ENCODE data around the gene PJA1. TPM values are rescaled to one million over a fixed set of nuclear protein-coding genes. Genes with fewer than 3 reads are reported as not detected.

The PJA1 gene
- total and polyA plus RNA-seq, 9 donors: 76.2 to 90.8 (median 82.1) TPM

DNA sequence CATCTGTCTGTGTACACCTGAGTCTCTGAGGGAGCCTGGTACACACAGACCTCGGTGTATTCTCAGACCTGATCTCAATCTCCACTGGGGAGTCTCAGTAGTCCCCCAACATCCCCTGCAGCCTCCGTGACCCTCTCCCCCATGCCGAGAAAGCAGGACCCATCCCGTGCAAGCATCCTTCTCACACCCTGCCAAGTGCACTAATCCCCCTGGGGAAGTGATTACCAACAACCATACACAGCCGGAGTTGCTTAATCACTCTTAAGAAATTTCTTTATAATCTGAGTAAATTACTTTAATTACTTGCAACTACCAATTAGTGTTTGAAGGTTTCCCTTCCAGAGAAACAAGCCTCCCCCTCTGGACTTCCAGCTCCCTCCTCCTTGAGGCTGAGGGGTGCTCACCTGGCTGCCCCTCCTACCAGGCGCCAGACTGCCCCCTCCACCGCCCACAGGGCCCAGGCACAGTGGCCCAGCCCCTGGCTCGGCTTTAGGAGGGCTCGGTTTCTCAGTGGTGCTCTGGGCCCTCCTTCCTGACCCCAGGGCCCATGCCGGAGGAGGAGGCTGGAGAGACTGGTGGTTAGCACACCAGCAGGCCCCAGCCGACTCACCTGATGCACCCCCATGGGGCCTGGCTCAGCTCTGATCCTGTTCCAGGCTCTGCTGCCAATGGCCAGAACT lies 43.8 kb downstream of the PJA1 start:
- H3K27me3 ChIP-seq (ENCODE audit: control insufficient read depth, insufficient read depth, low read length): peaks cover 47% of the 10 kb centered on the region
- peaks cover 14% of the 10 kb centered on the region for H3K4me1 ChIP-seq (ENCODE audit: control insufficient read depth, insufficient read depth, low read length)
- H3K27ac ChIP-seq (ENCODE audit: low read length): no peak overlapping the region
- no peak for DNase-seq
- 70% methylated on average over 8 of the region's 11 CpGs for WGBS (ENCODE audit: insufficient coverage)
- H3K4me3 ChIP-seq (ENCODE audit: low read length): no peak overlapping the region
- H3K9me3 ChIP-seq (replicated peaks; ENCODE audit: control insufficient read depth, low read depth, low read length): no peaks in the 10 kb centered on the region
- H3K36me3 ChIP-seq (ENCODE audit: control insufficient read depth, insufficient read depth, low read length): no peaks in the 10 kb centered on the region

DNA sequence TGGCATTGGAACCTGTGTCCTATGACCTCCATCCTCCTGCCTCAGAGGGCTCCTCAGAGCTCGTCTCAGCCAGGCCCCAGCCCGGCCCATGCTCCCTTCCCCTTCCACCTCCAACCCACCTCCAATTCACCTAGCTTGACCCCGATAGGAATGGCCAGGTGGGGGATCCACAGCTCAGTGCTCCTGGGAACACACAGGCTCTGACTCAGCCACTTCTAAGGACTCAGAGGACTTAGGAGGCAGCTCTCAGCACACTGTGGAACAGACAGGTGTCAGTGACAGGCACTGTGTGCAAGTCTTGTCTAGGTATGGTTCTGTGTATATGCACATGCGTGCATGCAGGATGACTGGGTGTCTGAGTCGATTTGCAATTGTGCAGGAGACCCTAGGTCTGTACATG lies 44.8 kb downstream of the PJA1 start:
- WGBS (ENCODE audit: insufficient coverage): 86% methylated on average over 4 of the region's 5 CpGs
- H3K36me3 ChIP-seq (ENCODE audit: control insufficient read depth, insufficient read depth, low read length): no peaks in the 10 kb centered on the region
- H3K27ac ChIP-seq (ENCODE audit: low read length): no peak overlapping the region
- H3K4me3 ChIP-seq (ENCODE audit: low read length): no peak overlapping the region
- DNase-seq: no peak
- H3K27me3 ChIP-seq (ENCODE audit: control insufficient read depth, insufficient read depth, low read length): peaks cover 45% of the 10 kb centered on the region
- peaks cover 14% of the 10 kb centered on the region for H3K4me1 ChIP-seq (ENCODE audit: control insufficient read depth, insufficient read depth, low read length)
- no peaks in the 10 kb centered on the region for H3K9me3 ChIP-seq (replicated peaks; ENCODE audit: control insufficient read depth, low read depth, low read length)

DNA sequence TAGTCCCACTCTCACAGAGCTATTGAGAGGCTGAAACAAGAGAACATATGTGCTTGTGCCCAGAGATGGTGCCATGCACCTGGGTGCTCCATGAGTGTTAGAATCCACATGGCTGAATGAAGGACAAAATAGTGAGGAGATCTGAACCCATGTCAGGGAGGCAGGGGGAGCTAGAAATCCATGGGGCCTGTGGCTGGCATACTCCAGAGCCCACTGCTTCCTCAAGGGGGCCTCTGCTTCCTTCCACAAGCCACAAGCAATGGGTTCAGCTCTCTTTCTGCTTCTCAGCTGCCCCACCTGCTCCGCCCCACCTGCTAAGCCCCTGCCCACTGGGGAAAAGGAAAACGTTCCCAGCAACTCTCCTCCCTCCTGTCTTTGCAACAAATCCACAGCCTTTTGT lies 46.1 kb downstream of the PJA1 start:
- Histone ChIP-seq H3K36me3 (ENCODE audit: control insufficient read depth, insufficient read depth, low read length) (no peaks in the 10 kb centered on the region), H3K4me1 (ENCODE audit: control insufficient read depth, insufficient read depth, low read length) (peaks cover 14% of the 10 kb centered on the region), H3K4me3 (ENCODE audit: low read length) (no peak overlapping the region), H3K27me3 (ENCODE audit: control insufficient read depth, insufficient read depth, low read length) (peaks cover 48% of the 10 kb centered on the region), H3K9me3 (replicated peaks; ENCODE audit: control insufficient read depth, low read depth, low read length) (no peaks in the 10 kb centered on the region), H3K27ac (ENCODE audit: low read length) (no peak overlapping the region)
- DNase-seq: no peak
- WGBS (ENCODE audit: insufficient coverage): no CpG with 5 or more reads among the region's 2 CpGs

DNA sequence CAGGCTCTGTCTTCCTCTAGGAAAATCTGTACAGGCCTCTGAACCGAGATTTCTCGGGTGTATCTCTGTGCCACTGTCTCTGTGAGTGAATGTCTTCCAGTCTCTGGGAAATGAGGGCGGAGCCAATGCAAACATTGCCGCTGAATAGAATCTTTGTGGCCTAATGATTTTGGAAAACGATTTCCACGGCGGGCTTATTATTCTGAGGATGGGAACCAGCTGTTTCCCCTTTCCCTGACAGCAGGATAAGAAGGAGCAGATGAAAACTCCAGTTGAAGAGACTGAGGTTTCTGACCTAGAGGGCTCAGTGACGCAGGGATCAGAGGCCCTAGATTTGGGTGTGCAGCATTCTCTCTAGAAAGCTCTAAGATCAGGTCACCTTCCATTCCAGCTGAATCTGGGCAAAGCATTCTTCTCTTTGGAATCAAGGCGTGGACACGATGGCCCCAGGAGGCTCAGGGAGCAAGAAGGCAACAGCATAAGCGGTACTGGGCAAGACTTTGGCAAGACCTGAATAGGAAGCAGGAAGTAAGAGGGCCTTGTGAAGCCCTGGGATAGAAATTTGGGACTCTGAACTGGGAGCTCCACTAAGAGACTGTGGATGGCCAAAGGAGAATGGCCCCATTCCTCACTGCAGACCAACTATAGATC lies 47.3 kb downstream of the PJA1 start:
- peak; percentile 54 for DNase-seq
- 59% methylated on average over 11 of the region's 11 CpGs for WGBS (ENCODE audit: insufficient coverage)

DNA sequence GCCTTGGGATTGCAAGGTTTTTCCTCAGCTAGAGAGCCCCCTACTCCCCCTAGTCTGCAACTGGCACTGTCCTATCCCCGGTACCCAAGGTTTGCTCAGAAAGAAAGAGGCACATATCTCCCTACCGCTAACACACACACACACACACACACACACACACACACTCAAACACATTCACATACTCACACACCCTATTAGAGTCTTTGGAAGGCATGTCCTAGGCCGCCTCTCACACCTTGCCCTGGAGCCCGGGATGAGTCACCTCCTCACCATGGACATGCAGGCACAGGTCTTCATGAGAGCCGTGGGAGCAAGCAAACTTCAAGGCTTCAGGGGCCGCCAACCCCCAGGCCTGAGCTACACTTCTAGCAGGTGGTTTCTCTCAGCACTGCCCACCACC lies 49.2 kb downstream of the PJA1 start:
- no peak overlapping the region for H3K27ac ChIP-seq (ENCODE audit: low read length)
- peaks cover 32% of the 10 kb centered on the region for H3K27me3 ChIP-seq (ENCODE audit: control insufficient read depth, insufficient read depth, low read length)
- H3K4me1 ChIP-seq (ENCODE audit: control insufficient read depth, insufficient read depth, low read length): peaks cover 14% of the 10 kb centered on the region
- no peak for DNase-seq
- 78% methylated on average over 4 of the region's 6 CpGs for WGBS (ENCODE audit: insufficient coverage)
- no peaks in the 10 kb centered on the region for H3K36me3 ChIP-seq (ENCODE audit: control insufficient read depth, insufficient read depth, low read length)
- no peak overlapping the region for H3K4me3 ChIP-seq (ENCODE audit: low read length)
- no peaks in the 10 kb centered on the region for H3K9me3 ChIP-seq (replicated peaks; ENCODE audit: control insufficient read depth, low read depth, low read length)

More for the DNA sequence above, 47.3 kb downstream of the PJA1 start:
- Histone ChIP-seq H3K4me3 (ENCODE audit: low read length) (no peak overlapping the region), H3K4me1 (ENCODE audit: control insufficient read depth, insufficient read depth, low read length) (peaks cover 14% of the 10 kb centered on the region), H3K27me3 (ENCODE audit: control insufficient read depth, insufficient read depth, low read length) (peaks cover 40% of the 10 kb centered on the region), H3K36me3 (ENCODE audit: control insufficient read depth, insufficient read depth, low read length) (no peaks in the 10 kb centered on the region), H3K27ac (ENCODE audit: low read length) (no peak overlapping the region), H3K9me3 (replicated peaks; ENCODE audit: control insufficient read depth, low read depth, low read length) (no peaks in the 10 kb centered on the region)

DNA sequence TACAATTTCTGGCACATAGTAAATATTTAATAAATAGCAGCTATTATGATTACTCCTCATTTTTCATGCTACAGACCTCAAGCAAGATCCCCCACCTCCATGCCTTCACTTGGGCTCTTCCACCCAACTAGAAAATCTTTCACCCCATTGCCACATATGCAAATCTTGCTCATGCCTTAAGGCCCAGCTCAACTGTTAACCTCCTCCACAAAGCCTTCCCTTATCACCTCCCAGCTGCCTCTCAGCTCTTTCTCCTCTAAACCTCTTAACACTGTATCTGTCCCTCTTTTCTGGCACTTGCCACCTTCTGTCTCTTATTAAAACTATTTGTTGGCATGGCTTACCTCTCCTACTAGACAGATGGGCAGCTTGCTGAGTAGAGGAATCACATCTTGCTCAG lies 51.5 kb downstream of the PJA1 start:
- no peak overlapping the region for H3K27ac ChIP-seq (ENCODE audit: low read length)
- no peak overlapping the region for H3K4me3 ChIP-seq (ENCODE audit: low read length)
- H3K9me3 ChIP-seq (replicated peaks; ENCODE audit: control insufficient read depth, low read depth, low read length): no peaks in the 10 kb centered on the region
- H3K36me3 ChIP-seq (ENCODE audit: control insufficient read depth, insufficient read depth, low read length): no peaks in the 10 kb centered on the region
- H3K4me1 ChIP-seq (ENCODE audit: control insufficient read depth, insufficient read depth, low read length): peaks cover 26% of the 10 kb centered on the region
- no peak for DNase-seq
- H3K27me3 ChIP-seq (ENCODE audit: control insufficient read depth, insufficient read depth, low read length): peaks cover 45% of the 10 kb centered on the region

Data from muscle of leg (tissue), 11 donors.